Adrenal gland (tissue), 12 donors: ENCODE results near the gene AP1G2. TPM values are rescaled to one million over a fixed set of nuclear protein-coding genes. Genes with fewer than 3 reads are reported as not detected.
"Not testable (repeated sequence)": the region's sequence is repeated elsewhere in the genome, so short reads cannot be mapped to it uniquely, and the experiment has no call there.

ENCODE experiments used
- DNase-seq, 7 donors: peaks; one replicate each; pipeline ENCODE4 v3.0.0-alpha.2; 2019 to 2020
- H3K27ac ChIP-seq, 5 donors: fragments of 200-600 bp; sonication (generic) in 4 of 5; 1 replicate in 3 of 5; 2 replicates in 2 of 5; pipeline versions ENCODE4 v1.5.1 to v1.8.0; 2016 to 2020; ENCODE audit warnings: mild to moderate bottlenecking in 1 of 5
- H3K27me3 ChIP-seq: fragments of 200-600 bp; 2 replicates; pipeline ENCODE4 v1.8.0; 2021
- H3K36me3 ChIP-seq, 2 donors: fragments of 200-600 bp; replicated peaks in 1 of 2; 1 replicate in 1 of 2; 2 replicates in 1 of 2; pipeline versions ENCODE4 v1.5.1 to v1.8.0; 2018 to 2022
- H3K4me1 ChIP-seq, 2 donors: fragments of 200-600 bp; replicated peaks in 1 of 2; 1 replicate in 1 of 2; 2 replicates in 1 of 2; pipeline versions ENCODE4 v1.5.1 to v1.8.0; 2018 to 2021
- H3K4me3 ChIP-seq, 4 donors: fragments of 200-600 bp; sonication (generic) in 3 of 4; one replicate each; pipeline ENCODE4 v1.5.1; 2016 to 2018
- H3K9me3 ChIP-seq, 3 donors: fragments of 200-600 bp; sonication (generic) in 1 of 3; replicated peaks in 1 of 3; 1 replicate in 2 of 3; 2 replicates in 1 of 3; pipeline versions ENCODE4 v1.5.1 to v1.8.0; 2016 to 2021
- POLR2A ChIP-seq, 2 donors: fragments of 450-650 bp; IDR thresholded peaks; one replicate each; pipeline ENCODE4 v1.6.1; 2017; ENCODE audit warnings: antibody characterized with exemption in 2 of 2, mild to moderate bottlenecking in 2 of 2, moderate library complexity in 1 of 2
- WGBS, 4 donors: extraction: QIAGEN DNeasy Blood & Tissue Kit in 2 of 4; methylation state at CpG; one replicate each; pipeline versions ENCODE4 v1.1.5 to v1.1.7; 2013 to 2017; 5-methylcytosine and 5-hydroxymethylcytosine counted together
- intact Hi-C, 2 donors: fragments of 100-400 bp; cut with DNase I; formaldehyde crosslinking; loops; one replicate each; pipeline versions ENCODE4 v1.14.1 to v1.15.0; 2022 to 2023
- polyA plus RNA-seq, 3 donors: library from polyadenylated mRNA; stranded (reverse); fragments of 200-250 nt in 2 of 3; fragments of 350-450 nt in 1 of 3; fragmentation: Illumina TruSeq in 1 of 3; extraction: RNeasy Lipid Tissue Mini Kit (QIAGEN cat#74804) in 1 of 3; gene quantifications; one replicate each; pipeline ENCODE4 v1.2.3, GENCODE V29; 2013 to 2014
- total RNA-seq, 9 donors: library from RNA; depleted of rRNA in 4 of 9; stranded (reverse); fragments of >200 nt in 4 of 9; fragments of 120-200 nt in 1 of 9; fragmentation: NEBNext Ultra II Directional in 1 of 9; extraction: Animal tissue kit (Norgen Biotek cat#: 25700) in 1 of 9; gene quantifications; one replicate each; pipeline versions ENCODE4 v1.1.0 to v1.2.4, GENCODE V29; 2013 to 2023
- TF ChIP-seq, protein P1 (sequence below), 6 experiments: fragments of 450-650 bp in 4 of 6; fragments of 200-600 bp in 2 of 6; sonication (generic) in 1 of 6; IDR thresholded peaks; 1 replicate in 5 of 6; 2 replicates in 1 of 6; pipeline versions ENCODE4 v1.5.1 to v1.8.0; 2016 to 2021; ENCODE audit warnings: antibody characterized with exemption in 6 of 6, mild to moderate bottlenecking in 2 of 6, moderate library complexity in 1 of 6
- donor health status: healthy with polysubstance abuse.
- donor health status: Bipolar disorder and iron deficiency.
- donor health status: DM: yes; HTN: yes; CAD: no.
- donor health status: DM: no; HTN: no; CAD: no.
- donor health status: DM: no; HTN: no; CAD: no.
- donor health status: DM: yes; HTN: yes; CAD: no.

AP1G2 gene
- total and polyA plus RNA-seq, 12 donors, result 27.9 to 587 (median 79.5) TPM

DNA sequence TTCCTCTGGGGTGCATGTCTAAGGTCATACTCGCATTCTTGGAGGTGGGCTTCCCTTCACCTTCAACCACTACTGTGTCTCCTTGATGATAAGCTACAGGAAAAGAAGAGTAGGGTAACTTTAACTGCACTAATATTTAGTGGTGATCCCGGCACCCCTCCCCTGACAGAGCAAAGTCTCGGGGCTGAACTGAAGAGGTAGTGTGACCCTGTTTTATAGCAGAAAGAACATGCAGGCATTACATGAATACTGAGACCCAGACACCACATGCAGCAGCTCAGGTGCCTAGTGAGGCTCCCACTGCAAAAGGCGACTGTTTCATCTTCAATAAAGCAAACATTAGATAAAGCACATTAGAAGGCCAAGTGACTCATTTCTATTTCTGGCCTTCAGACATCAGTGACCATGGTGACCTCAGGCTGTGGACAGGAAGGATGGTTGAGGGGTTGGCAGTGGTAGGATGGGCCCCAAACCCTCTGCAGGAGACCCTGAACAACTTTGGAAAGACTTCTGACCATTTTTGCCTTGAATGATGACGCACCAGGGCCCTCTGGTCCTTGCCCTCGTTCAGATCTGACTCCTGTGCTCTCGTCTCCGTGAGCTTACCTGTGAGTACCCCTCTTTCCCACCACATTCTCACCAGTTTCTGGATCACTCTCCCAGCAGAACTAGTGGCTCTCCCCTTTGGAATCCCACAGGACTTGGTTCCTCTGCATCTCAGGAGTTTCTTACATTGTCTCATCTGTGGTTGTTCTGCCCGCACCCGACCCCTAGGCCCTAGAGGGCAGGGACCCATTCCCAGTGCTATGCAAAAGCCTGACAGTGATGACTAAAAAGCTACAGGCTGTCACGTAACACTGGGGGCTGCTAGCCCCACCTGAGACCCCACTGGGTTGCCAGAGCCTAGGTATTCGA lies 34.8 kb upstream of the AP1G2 start:
- peak in 5 of 7 donors; percentile 25 to 42 (median 32) for DNase-seq
- no peaks in the 10 kb centered on the region for H3K9me3 ChIP-seq
- no peaks in the 10 kb centered on the region for H3K27me3 ChIP-seq
- no peak for TF ChIP-seq POLR2A (IDR thresholded peaks at IDR 0.05)
- TF ChIP-seq, protein P1, sequence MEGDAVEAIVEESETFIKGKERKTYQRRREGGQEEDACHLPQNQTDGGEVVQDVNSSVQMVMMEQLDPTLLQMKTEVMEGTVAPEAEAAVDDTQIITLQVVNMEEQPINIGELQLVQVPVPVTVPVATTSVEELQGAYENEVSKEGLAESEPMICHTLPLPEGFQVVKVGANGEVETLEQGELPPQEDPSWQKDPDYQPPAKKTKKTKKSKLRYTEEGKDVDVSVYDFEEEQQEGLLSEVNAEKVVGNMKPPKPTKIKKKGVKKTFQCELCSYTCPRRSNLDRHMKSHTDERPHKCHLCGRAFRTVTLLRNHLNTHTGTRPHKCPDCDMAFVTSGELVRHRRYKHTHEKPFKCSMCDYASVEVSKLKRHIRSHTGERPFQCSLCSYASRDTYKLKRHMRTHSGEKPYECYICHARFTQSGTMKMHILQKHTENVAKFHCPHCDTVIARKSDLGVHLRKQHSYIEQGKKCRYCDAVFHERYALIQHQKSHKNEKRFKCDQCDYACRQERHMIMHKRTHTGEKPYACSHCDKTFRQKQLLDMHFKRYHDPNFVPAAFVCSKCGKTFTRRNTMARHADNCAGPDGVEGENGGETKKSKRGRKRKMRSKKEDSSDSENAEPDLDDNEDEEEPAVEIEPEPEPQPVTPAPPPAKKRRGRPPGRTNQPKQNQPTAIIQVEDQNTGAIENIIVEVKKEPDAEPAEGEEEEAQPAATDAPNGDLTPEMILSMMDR (IDR thresholded peaks at IDR 0.05), result no peak
- peaks cover 0 to 12% of the 10 kb centered on the region in 2 donors for H3K4me1 ChIP-seq
- intact Hi-C loops, result no loop called here
- no peak overlapping the region for H3K27ac ChIP-seq
- no peak overlapping the region for H3K4me3 ChIP-seq
- WGBS, 4 donors, result 63 to 69% (median 65%) methylated on average over 12 of the region's 12 CpGs
- H3K36me3 ChIP-seq, result no peaks in the 10 kb centered on the region

DNA sequence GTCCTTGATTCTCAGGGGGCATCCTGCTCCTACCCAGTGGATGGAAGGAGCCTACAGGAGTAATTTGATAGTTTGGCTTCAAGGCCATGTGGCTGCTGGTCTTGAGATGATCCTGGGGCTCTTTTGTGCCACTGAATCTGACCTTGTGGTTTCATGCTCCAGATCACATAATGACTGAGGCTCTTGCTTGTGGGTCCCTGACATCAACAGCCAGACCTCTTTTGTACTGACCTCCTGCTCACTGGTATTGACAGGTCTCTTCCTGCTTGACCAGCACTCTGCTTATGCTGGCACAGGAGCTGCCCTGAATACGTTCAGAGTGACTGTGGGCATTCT lies 34.2 kb upstream of the AP1G2 start:
- Histone ChIP-seq H3K4me1 (peaks cover 0 to 12% of the 10 kb centered on the region in 2 donors), H3K27me3 (no peaks in the 10 kb centered on the region), H3K36me3 (no peaks in the 10 kb centered on the region), H3K4me3 (no peak overlapping the region), H3K9me3 (no peaks in the 10 kb centered on the region), H3K27ac (no peak overlapping the region)
- TF ChIP-seq, protein P1 (IDR thresholded peaks at IDR 0.05), result no peak
- no peak for TF ChIP-seq POLR2A (IDR thresholded peaks at IDR 0.05)
- intact Hi-C loops, result no loop called here
- DNase-seq, result no peak
- WGBS, 4 donors, result 20 to 40% (median 33%) methylated on average over 1 of the region's 1 CpG; no CpG with 5 or more reads in 1 of the 4 donors

- H3K9me3 ChIP-seq, result no peaks in the 10 kb centered on the region
- no peak for TF ChIP-seq POLR2A (IDR thresholded peaks at IDR 0.05)
- peaks cover 0 to 12% of the 10 kb centered on the region in 2 donors for H3K4me1 ChIP-seq
- no peak overlapping the region for H3K27ac ChIP-seq
- intact Hi-C loops, result no loop called here
- no peaks in the 10 kb centered on the region for H3K27me3 ChIP-seq
- no peaks in the 10 kb centered on the region for H3K36me3 ChIP-seq
- H3K4me3 ChIP-seq, result no peak overlapping the region
- no peak for DNase-seq
Measured at GRCh38 chr14:23601424-23601823, 33.8 kb upstream of the AP1G2 start.

- H3K4me3 ChIP-seq, result no peak overlapping the region
- no peak overlapping the region for H3K27ac ChIP-seq
- no peak for TF ChIP-seq POLR2A (IDR thresholded peaks at IDR 0.05)
- TF ChIP-seq, protein P1 (IDR thresholded peaks at IDR 0.05), result no peak
- peaks cover 0 to 12% of the 10 kb centered on the region in 2 donors for H3K4me1 ChIP-seq
- intact Hi-C loops, result no loop called here
- no peaks in the 10 kb centered on the region for H3K27me3 ChIP-seq
- 89 to 97% (median 95%) methylated on average over 1 of the region's 1 CpG for WGBS, 4 donors
- no peaks in the 10 kb centered on the region for H3K9me3 ChIP-seq
- H3K36me3 ChIP-seq, result no peaks in the 10 kb centered on the region
- DNase-seq, result no peak
Measured at GRCh38 chr14:23600806-23601205, 33.2 kb upstream of the AP1G2 start.

- H3K36me3 ChIP-seq, result no peaks in the 10 kb centered on the region
- DNase-seq, result no peak
- H3K9me3 ChIP-seq, result no peaks in the 10 kb centered on the region
- no peak overlapping the region for H3K4me3 ChIP-seq
- H3K4me1 ChIP-seq, result peaks cover 0 to 12% of the 10 kb centered on the region in 2 donors
- WGBS, 4 donors, result 44 to 92% (median 81%) methylated on average over 1 to 2 of the region's 2 CpGs
- TF ChIP-seq, protein P1 (IDR thresholded peaks at IDR 0.05), result no peak
- TF ChIP-seq POLR2A (IDR thresholded peaks at IDR 0.05), result no peak
- H3K27ac ChIP-seq, result no peak overlapping the region
- intact Hi-C loops, result no loop called here
- no peaks in the 10 kb centered on the region for H3K27me3 ChIP-seq
Measured at GRCh38 chr14:23600322-23600707, 32.7 kb upstream of the AP1G2 start.

DNA sequence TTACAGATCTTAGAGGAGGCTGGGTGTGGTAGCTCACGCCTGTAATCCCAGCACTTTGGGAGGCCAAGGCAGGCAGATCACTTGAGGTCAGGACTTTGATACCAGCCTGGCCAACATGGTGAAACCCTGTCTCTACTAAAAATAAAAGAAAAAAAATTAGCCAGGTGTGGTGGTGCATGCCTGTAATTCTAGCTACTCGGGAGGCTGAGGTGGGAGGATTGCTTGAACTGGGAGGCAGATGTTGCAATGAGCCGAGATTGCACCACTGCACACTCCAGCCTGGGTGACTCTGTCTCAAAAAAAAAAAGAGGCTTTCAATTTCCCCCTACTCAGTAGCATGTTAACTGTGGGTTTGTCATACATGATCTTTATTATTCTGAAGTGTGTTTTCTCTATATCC lies 26.6 kb upstream of the AP1G2 start:
- DNase-seq, H3K4me1 ChIP-seq, H3K9me3 ChIP-seq, H3K27ac ChIP-seq, H3K36me3 ChIP-seq, intact Hi-C loops, H3K27me3 ChIP-seq, H3K4me3 ChIP-seq: not testable (repeated sequence)
- whole genome bisulfite sequencing, 4 donors, result 84 to 92% (median 86%) methylated on average over 3 of the region's 3 CpGs
